ENCODE results near the gene CPM.

The CPM gene

GRCh38 chr12:68901551-68901950, 31.4 kb downstream of the CPM start:
- DNase-seq: no peak

- no peak for DNase-seq
Observed at GRCh38 chr12:68901145-68901544, 31.8 kb downstream of the CPM start.

- no peak for DNase-seq
Observed at GRCh38 chr12:68900241-68900640, 32.7 kb downstream of the CPM start.

GRCh38 chr12:68899251-68899771, 33.7 kb downstream of the CPM start:
- DNase-seq: no peak

- no peak for DNase-seq
Observed at GRCh38 chr12:68896881-68897540, 36.0 kb downstream of the CPM start.

- DNase-seq: no peak
Observed at GRCh38 chr12:68894276-68894855, 38.6 kb downstream of the CPM start.

GRCh38 chr12:68893741-68894140, 39.2 kb downstream of the CPM start:
- no peak for DNase-seq

GRCh38 chr12:68893201-68893600, 39.8 kb downstream of the CPM start:
- DNase-seq: no peak

GRCh38 chr12:68891141-68891540, 41.8 kb downstream of the CPM start:
- DNase-seq: no peak

GRCh38 chr12:68890701-68891113, 42.3 kb downstream of the CPM start:
- DNase-seq: no peak

- no peak for DNase-seq
Observed at GRCh38 chr12:68888243-68888642, 44.7 kb downstream of the CPM start.

GRCh38 chr12:68887641-68888040, 45.3 kb downstream of the CPM start:
- DNase-seq: no peak

- DNase-seq: no peak
Observed at GRCh38 chr12:68886636-68887572, 46.1 kb downstream of the CPM start.

- DNase-seq: no peak
Observed at GRCh38 chr12:68885381-68885780, 47.6 kb downstream of the CPM start.

- DNase-seq: no peak
Observed at GRCh38 chr12:68884251-68884650, 48.7 kb downstream of the CPM start.

- no peak for DNase-seq
Observed at GRCh38 chr12:68883151-68883550, 49.8 kb downstream of the CPM start.

- no peak for DNase-seq
Observed at GRCh38 chr12:68882251-68882964, 50.6 kb downstream of the CPM start.

- no peak for DNase-seq
Observed at GRCh38 chr12:68880660-68881325, 52.2 kb downstream of the CPM start.

GRCh38 chr12:68878846-68879245, 54.1 kb downstream of the CPM start:
- DNase-seq: no peak

GRCh38 chr12:68878283-68878682, 54.7 kb downstream of the CPM start:
- no peak for DNase-seq

GRCh38 chr12:68877583-68877982, 55.4 kb downstream of the CPM start:
- DNase-seq: no peak

- no peak for DNase-seq
Observed at GRCh38 chr12:68876461-68876860, 56.5 kb downstream of the CPM start.
